Upper lobe of left lung (tissue), 4 donors: Measurements from ENCODE around the gene MAP2.

Experiments used
- POLR2A ChIP-seq, 4 donors: fragments of 450-650 bp; IDR thresholded peaks; one replicate each; pipeline ENCODE4 v1.5.1; 2016 to 2017; ENCODE audit warnings: antibody characterized with exemption in 4 of 4, mild to moderate bottlenecking in 2 of 4
- TF ChIP-seq, protein P1 (sequence below), 6 experiments: fragments of 450-650 bp in 4 of 6; fragments of 200-600 bp in 2 of 6; sonication (generic) in 2 of 6; IDR thresholded peaks; one replicate each; pipeline ENCODE4 v1.5.1; 2016 to 2019; ENCODE audit warnings: antibody characterized with exemption in 6 of 6

DNA sequence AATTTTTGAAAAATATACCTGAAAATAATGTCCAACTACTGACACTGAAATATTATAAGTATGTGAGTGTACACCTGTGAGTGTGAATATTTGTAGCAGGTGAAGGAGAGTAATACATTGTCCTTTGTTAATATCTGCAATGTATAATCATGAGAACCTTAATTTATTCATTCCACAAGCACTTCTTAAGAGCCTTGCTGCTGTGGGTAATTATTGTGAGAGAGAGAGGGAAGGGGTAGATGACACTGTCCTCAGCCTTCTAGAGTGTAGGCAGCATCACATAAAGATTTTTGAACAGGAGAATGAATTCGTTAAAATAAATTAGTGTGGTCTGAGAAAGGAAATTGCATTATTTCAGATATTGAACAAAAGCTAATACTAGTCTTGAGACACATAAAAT lies 157.2 kb downstream of the MAP2 start:
- TF ChIP-seq, protein P1, sequence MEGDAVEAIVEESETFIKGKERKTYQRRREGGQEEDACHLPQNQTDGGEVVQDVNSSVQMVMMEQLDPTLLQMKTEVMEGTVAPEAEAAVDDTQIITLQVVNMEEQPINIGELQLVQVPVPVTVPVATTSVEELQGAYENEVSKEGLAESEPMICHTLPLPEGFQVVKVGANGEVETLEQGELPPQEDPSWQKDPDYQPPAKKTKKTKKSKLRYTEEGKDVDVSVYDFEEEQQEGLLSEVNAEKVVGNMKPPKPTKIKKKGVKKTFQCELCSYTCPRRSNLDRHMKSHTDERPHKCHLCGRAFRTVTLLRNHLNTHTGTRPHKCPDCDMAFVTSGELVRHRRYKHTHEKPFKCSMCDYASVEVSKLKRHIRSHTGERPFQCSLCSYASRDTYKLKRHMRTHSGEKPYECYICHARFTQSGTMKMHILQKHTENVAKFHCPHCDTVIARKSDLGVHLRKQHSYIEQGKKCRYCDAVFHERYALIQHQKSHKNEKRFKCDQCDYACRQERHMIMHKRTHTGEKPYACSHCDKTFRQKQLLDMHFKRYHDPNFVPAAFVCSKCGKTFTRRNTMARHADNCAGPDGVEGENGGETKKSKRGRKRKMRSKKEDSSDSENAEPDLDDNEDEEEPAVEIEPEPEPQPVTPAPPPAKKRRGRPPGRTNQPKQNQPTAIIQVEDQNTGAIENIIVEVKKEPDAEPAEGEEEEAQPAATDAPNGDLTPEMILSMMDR (IDR thresholded peaks at IDR 0.05) = no peak
- TF ChIP-seq POLR2A (IDR thresholded peaks at IDR 0.05) = no peak
